Activated T-helper 9 cell treated with anti-CD3 and anti-CD28 coated beads, Interleukin-2, amount 50 U/mL, for 16 hours (primary cell): ENCODE data around the gene HHAT.
"Not testable (repeated sequence)": the region's sequence is repeated elsewhere in the genome, so short reads cannot be mapped to it uniquely, and the experiment has no call there.

Source experiments
- DNase-seq: peaks from one replicate; pipeline ENCODE4 v3.0.0-alpha.2; 2020; ENCODE audit warnings: low read depth

HHAT gene

GRCh38 chr1:210647406-210648333, 319.0 kb downstream of the HHAT start:
- no peak for DNase-seq

- DNase-seq = no peak
These were observed 320.0 kb downstream of the HHAT start for GRCh38 chr1:210648588-210649269.

GRCh38 chr1:210650403-210650802, 321.7 kb downstream of the HHAT start:
- no peak for DNase-seq

GRCh38 chr1:210652329-210652954, 323.7 kb downstream of the HHAT start:
- no peak for DNase-seq

- no peak for DNase-seq
These were observed 325.1 kb downstream of the HHAT start for GRCh38 chr1:210653771-210654170.

GRCh38 chr1:210654176-210654981, 325.7 kb downstream of the HHAT start:
- DNase-seq = no peak

GRCh38 chr1:210655511-210655910, 326.8 kb downstream of the HHAT start:
- DNase-seq = no peak

- no peak for DNase-seq
These were observed 329.1 kb downstream of the HHAT start for GRCh38 chr1:210657806-210658205.

GRCh38 chr1:210661520-210661919, 332.8 kb downstream of the HHAT start:
- not testable (repeated sequence) for DNase-seq

GRCh38 chr1:210662291-210663050, 333.8 kb downstream of the HHAT start:
- DNase-seq = no peak

GRCh38 chr1:210663730-210664573, 335.2 kb downstream of the HHAT start:
- DNase-seq = no peak

- DNase-seq = no peak
These were observed 341.2 kb downstream of the HHAT start for GRCh38 chr1:210669951-210670350.

GRCh38 chr1:210674151-210674550, 345.4 kb downstream of the HHAT start:
- no peak for DNase-seq

- no peak for DNase-seq
These were observed 347.8 kb downstream of the HHAT start for GRCh38 chr1:210676539-210676938.

GRCh38 chr1:210677533-210677932, 348.8 kb downstream of the HHAT start:
- no peak for DNase-seq

- no peak for DNase-seq
These were observed 349.6 kb downstream of the HHAT start for GRCh38 chr1:210678306-210678705.

GRCh38 chr1:210681158-210681557, 352.5 kb downstream of the HHAT start:
- no peak for DNase-seq

GRCh38 chr1:210683403-210684047, 354.8 kb downstream of the HHAT start:
- DNase-seq = no peak

- DNase-seq = no peak
These were observed 356.0 kb downstream of the HHAT start for GRCh38 chr1:210684466-210685294.
